Endothelial cell (in vitro differentiated cells): ENCODE measurements around the gene SPDYE8. TPM values are rescaled to one million over a fixed set of nuclear protein-coding genes. Genes with fewer than 3 reads are reported as not detected.
"Not testable (repeated sequence)": the region's sequence is repeated elsewhere in the genome, so short reads cannot be mapped to it uniquely, and the experiment has no call there.

Experiments used
- DNase-seq: peaks from one replicate; pipeline ENCODE4 v3.0.0; 2021; ENCODE audit warnings: low spot score
- H3K27ac Mint-ChIP-seq: one replicate; pipeline ENCODE4 v1.8.0; 2021; ENCODE audit warnings: mixed read lengths, inconsistent platforms; ENCODE audit not compliant: unreplicated experiment
- H3K27me3 Mint-ChIP-seq: one replicate; pipeline ENCODE4 v1.8.0; 2021; ENCODE audit warnings: mild to moderate bottlenecking, moderate library complexity, mixed read lengths, inconsistent platforms; ENCODE audit not compliant: unreplicated experiment
- H3K36me3 Mint-ChIP-seq: one replicate; pipeline ENCODE4 v1.8.0; 2021; ENCODE audit warnings: mild to moderate bottlenecking, low read depth, mixed read lengths, inconsistent platforms; ENCODE audit not compliant: unreplicated experiment
- H3K4me1 Mint-ChIP-seq: one replicate; pipeline ENCODE4 v1.8.0; 2021; ENCODE audit warnings: mild to moderate bottlenecking, mixed read lengths, inconsistent platforms; ENCODE audit not compliant: unreplicated experiment
- H3K4me3 Mint-ChIP-seq: one replicate; pipeline ENCODE4 v1.8.0; 2021; ENCODE audit warnings: mild to moderate bottlenecking, mixed read lengths, inconsistent platforms; ENCODE audit not compliant: unreplicated experiment
- H3K9me3 Mint-ChIP-seq: one replicate; pipeline ENCODE4 v1.8.0; 2021; ENCODE audit warnings: mixed read lengths, inconsistent platforms; ENCODE audit not compliant: unreplicated experiment
- long read RNA-seq: library from polyadenylated mRNA; unstranded; transcript quantifications from one replicate; pipeline ENCODE4 v2.0.0, GENCODE V29; 2020; ENCODE audit not compliant: unreplicated experiment
- total RNA-seq: library from RNA; stranded (reverse); fragmentation: NEBNext Ultra II Directional; extraction: Animal tissue kit (Norgen Biotek cat#: 25700); gene quantifications from one replicate; pipeline ENCODE4 v1.2.1, GENCODE V29; 2021; ENCODE audit not compliant: unreplicated experiment

The SPDYE8 gene
- total RNA-seq: 0.13 TPM
- long read RNA-seq: 0 reads

- not testable (repeated sequence) for DNase-seq, H3K27ac Mint-ChIP-seq, H3K27me3 Mint-ChIP-seq, H3K4me3 Mint-ChIP-seq, H3K9me3 Mint-ChIP-seq, H3K36me3 Mint-ChIP-seq, H3K4me1 Mint-ChIP-seq
Observed at GRCh38 chr7:73029666-73030065, at the start of gene SPDYE8. SPDYE8 (minus strand) TSS chr7:73029766; CDS start chr7:73027966, 1,800 bp downstream.

- not testable (repeated sequence) for DNase-seq, H3K27ac Mint-ChIP-seq, H3K9me3 Mint-ChIP-seq, H3K4me1 Mint-ChIP-seq, H3K27me3 Mint-ChIP-seq, H3K36me3 Mint-ChIP-seq, H3K4me3 Mint-ChIP-seq
Observed at GRCh38 chr7:73057811-73058210, 28.2 kb upstream of the SPDYE8 start, which contains the start of gene SPDYE11. SPDYE11 (minus strand) TSS chr7:73057911; CDS start chr7:73056111, 1,800 bp downstream.

- DNase-seq, H3K27ac Mint-ChIP-seq, H3K27me3 Mint-ChIP-seq, H3K9me3 Mint-ChIP-seq, H3K36me3 Mint-ChIP-seq, H3K4me1 Mint-ChIP-seq, H3K4me3 Mint-ChIP-seq: not testable (repeated sequence)
Observed at GRCh38 chr7:73006491-73006890, 23.1 kb downstream of the SPDYE8 start.

GRCh38 chr7:73005693-73006447 lies 23.7 kb downstream of the SPDYE8 start:
- not testable (repeated sequence) for H3K4me1 Mint-ChIP-seq, H3K36me3 Mint-ChIP-seq, H3K9me3 Mint-ChIP-seq, H3K27me3 Mint-ChIP-seq
- peak; percentile 74 for DNase-seq
- Mint-ChIP-seq H3K27ac (peak overlapping the region; percentile 92), H3K4me3 (peak overlapping the region; percentile 96)

- H3K36me3 Mint-ChIP-seq, H3K9me3 Mint-ChIP-seq, H3K4me1 Mint-ChIP-seq, H3K27me3 Mint-ChIP-seq: not testable (repeated sequence)
- DNase-seq: peak; percentile 67
- Mint-ChIP-seq H3K27ac (peak overlapping the region; percentile 92), H3K4me3 (peak overlapping the region; percentile 96)
Observed at GRCh38 chr7:73005356-73005692, 24.2 kb downstream of the SPDYE8 start.

GRCh38 chr7:72997887-72998468 lies 31.6 kb downstream of the SPDYE8 start:
- not testable (repeated sequence) for DNase-seq, H3K36me3 Mint-ChIP-seq, H3K27me3 Mint-ChIP-seq, H3K4me1 Mint-ChIP-seq, H3K4me3 Mint-ChIP-seq, H3K9me3 Mint-ChIP-seq, H3K27ac Mint-ChIP-seq

GRCh38 chr7:72997447-72997846 lies 32.1 kb downstream of the SPDYE8 start:
- peak; percentile 9 for DNase-seq
- H3K27me3 Mint-ChIP-seq, H3K36me3 Mint-ChIP-seq, H3K9me3 Mint-ChIP-seq, H3K4me3 Mint-ChIP-seq, H3K4me1 Mint-ChIP-seq: not testable (repeated sequence)
- peak overlapping the region; percentile 94 for H3K27ac Mint-ChIP-seq

GRCh38 chr7:72995484-72995883 lies 34.1 kb downstream of the SPDYE8 start:
- not testable (repeated sequence) for H3K27ac Mint-ChIP-seq, H3K4me1 Mint-ChIP-seq, DNase-seq, H3K9me3 Mint-ChIP-seq, H3K27me3 Mint-ChIP-seq, H3K36me3 Mint-ChIP-seq, H3K4me3 Mint-ChIP-seq

- not testable (repeated sequence) for H3K4me3 Mint-ChIP-seq, H3K36me3 Mint-ChIP-seq, H3K9me3 Mint-ChIP-seq, H3K27ac Mint-ChIP-seq, H3K4me1 Mint-ChIP-seq, H3K27me3 Mint-ChIP-seq
- peak; percentile 6 for DNase-seq
Observed at GRCh38 chr7:72990146-72990913, 39.2 kb downstream of the SPDYE8 start.

- H3K9me3 Mint-ChIP-seq, DNase-seq, H3K36me3 Mint-ChIP-seq, H3K4me3 Mint-ChIP-seq, H3K27me3 Mint-ChIP-seq, H3K4me1 Mint-ChIP-seq, H3K27ac Mint-ChIP-seq: not testable (repeated sequence)
Observed at GRCh38 chr7:72982084-72982483, 47.5 kb downstream of the SPDYE8 start.

GRCh38 chr7:72980382-72980781 lies 49.2 kb downstream of the SPDYE8 start:
- H3K27me3 Mint-ChIP-seq: not testable (repeated sequence)

GRCh38 chr7:72976434-72976833 lies 53.1 kb downstream of the SPDYE8 start:
- not testable (repeated sequence) for H3K27ac Mint-ChIP-seq, H3K4me3 Mint-ChIP-seq, DNase-seq, H3K36me3 Mint-ChIP-seq, H3K4me1 Mint-ChIP-seq, H3K9me3 Mint-ChIP-seq, H3K27me3 Mint-ChIP-seq

More at GRCh38 chr7:72980382-72980781, 49.2 kb downstream of the SPDYE8 start:
- not testable (repeated sequence) for H3K27ac Mint-ChIP-seq, H3K36me3 Mint-ChIP-seq, H3K4me3 Mint-ChIP-seq, DNase-seq, H3K4me1 Mint-ChIP-seq, H3K9me3 Mint-ChIP-seq
